Stimulated activated CD8-positive, alpha-beta memory T cell treated with anti-CD3 and anti-CD28 coated beads, Interleukin-2, amount 100 ng/mL, for 1 hour (primary cell): Measurements from ENCODE around the gene CHKB.
"Not testable (repeated sequence)": the region's sequence is repeated elsewhere in the genome, so short reads cannot be mapped to it uniquely, and the experiment has no call there.

ENCODE experiments used
- DNase-seq, 2 donors: peaks; one replicate each; pipeline ENCODE4 v3.0.0-alpha.2; 2020; ENCODE audit warnings: low read depth in 2 of 2

Gene CHKB

GRCh38 chr22:50548921-50549790 lies 33.5 kb downstream of the CHKB start:
- DNase-seq, result no peak

GRCh38 chr22:50548040-50548920 lies 34.4 kb downstream of the CHKB start:
- no peak for DNase-seq

GRCh38 chr22:50547263-50547985 lies 35.2 kb downstream of the CHKB start:
- DNase-seq, result no peak

- no peak for DNase-seq
Observed at GRCh38 chr22:50546326-50547262, 36.1 kb downstream of the CHKB start.

GRCh38 chr22:50545522-50546325 lies 36.9 kb downstream of the CHKB start, which contains the start of gene KLHDC7B:
TSS of gene KLHDC7B (plus strand) at chr22:50545899. CDS start at chr22:50546244, 345 bp downstream.
- no peak for DNase-seq

- DNase-seq, result no peak
Observed at GRCh38 chr22:50544746-50545253, 37.8 kb downstream of the CHKB start.

GRCh38 chr22:50544078-50544745 lies 38.4 kb downstream of the CHKB start:
- peak; percentile 69 to 74 for DNase-seq

- DNase-seq, result no peak
Observed at GRCh38 chr22:50542416-50542927, 40.2 kb downstream of the CHKB start.

GRCh38 chr22:50541667-50542026 lies 41.0 kb downstream of the CHKB start:
- DNase-seq, result not testable (repeated sequence)

- DNase-seq, result no peak
Observed at GRCh38 chr22:50540381-50540780, 42.3 kb downstream of the CHKB start.

- no peak for DNase-seq
Observed at GRCh38 chr22:50537765-50538164, 44.9 kb downstream of the CHKB start.

GRCh38 chr22:50536226-50536625 lies 46.4 kb downstream of the CHKB start:
- no peak for DNase-seq

GRCh38 chr22:50535113-50535512 lies 47.5 kb downstream of the CHKB start:
- DNase-seq, result no peak

GRCh38 chr22:50533856-50534711 lies 48.6 kb downstream of the CHKB start:
- DNase-seq, result not testable (repeated sequence)

- no peak for DNase-seq
Observed at GRCh38 chr22:50532824-50533796, 49.5 kb downstream of the CHKB start.

GRCh38 chr22:50531962-50532674 lies 50.5 kb downstream of the CHKB start:
- DNase-seq, result no peak
